GM23338 (cell line): ENCODE results near the gene TRIM72. TPM values are rescaled to one million over a fixed set of nuclear protein-coding genes. Genes with fewer than 3 reads are reported as not detected.

Experiments
- ATAC-seq: fragments of 200-7000 bp; cut with Tn5 transposase; 3 replicates; pipeline ENCODE4 v1.9.1; 2020
- DNase-seq: peaks from one replicate; pipeline ENCODE4 v3.0.0-alpha.2; 2015; ENCODE audit warnings: low spot score
- H2AFZ ChIP-seq: fragments of 200-600 bp; sonication (generic); 2 replicates; pipeline ENCODE4 v1.8.0; 2016; ENCODE audit warnings: antibody characterized with exemption, mild to moderate bottlenecking, moderate library complexity
- H3F3A ChIP-seq: fragments of 200-600 bp; sonication (generic); replicated peaks from 2 replicates; pipeline ENCODE4 v1.8.0; 2017; ENCODE audit warnings: antibody characterized with exemption, mixed run types, low read depth
- H3K27ac ChIP-seq: fragments of 200-600 bp; sonication (generic); 2 replicates; pipeline ENCODE4 v1.6.1; 2016; ENCODE audit warnings: low read depth
- H3K27me3 ChIP-seq: fragments of 200-600 bp; sonication (generic); 2 replicates; pipeline ENCODE4 v1.8.0; 2016; ENCODE audit warnings: mild to moderate bottlenecking, mixed run types, moderate library complexity; ENCODE audit not compliant: insufficient read depth
- H3K36me3 ChIP-seq: fragments of 200-600 bp; sonication (generic); 2 replicates; pipeline ENCODE4 v1.8.0; 2016; ENCODE audit warnings: mild to moderate bottlenecking; ENCODE audit not compliant: insufficient read depth
- H3K4me1 ChIP-seq: fragments of 200-600 bp; sonication (generic); 2 replicates; pipeline ENCODE4 v1.8.0; 2016; ENCODE audit warnings: mild to moderate bottlenecking, moderate library complexity; ENCODE audit not compliant: insufficient read depth
- H3K4me2 ChIP-seq: fragments of 200-600 bp; sonication (generic); 2 replicates; pipeline ENCODE4 v1.7.1; 2017; ENCODE audit warnings: mixed run types
- H3K4me3 ChIP-seq: fragments of 200-600 bp; sonication (generic); 2 replicates; pipeline ENCODE4 v1.6.1; 2016; ENCODE audit warnings: mixed run types
- H3K79me2 ChIP-seq: fragments of 200-600 bp; sonication (generic); replicated peaks from 2 replicates; pipeline ENCODE4 v1.8.0; 2017; ENCODE audit warnings: mild to moderate bottlenecking; ENCODE audit not compliant: insufficient read depth
- H3K9me2 ChIP-seq: fragments of 200-600 bp; sonication (generic); 2 replicates; pipeline ENCODE4 v1.8.0; 2017; ENCODE audit not compliant: insufficient read depth
- H4K20me1 ChIP-seq: fragments of 200-600 bp; sonication (generic); replicated peaks from 2 replicates; pipeline ENCODE4 v1.8.0; 2017; ENCODE audit warnings: mild to moderate bottlenecking; ENCODE audit not compliant: insufficient read depth
- H3K27ac Mint-ChIP-seq: 2 replicates; pipeline ENCODE4 v1.8.0; 2020; ENCODE audit warnings: inconsistent platforms, mild to moderate bottlenecking, moderate library complexity, mixed read lengths
- H3K27me3 Mint-ChIP-seq: 3 replicates; pipeline ENCODE4 v1.8.0; 2022; ENCODE audit warnings: low read depth, mild to moderate bottlenecking, moderate library complexity, mixed read lengths, inconsistent platforms; ENCODE audit not compliant: insufficient read depth, poor library complexity
- H3K36me3 Mint-ChIP-seq: 3 replicates; pipeline ENCODE4 v1.8.0; 2021; ENCODE audit warnings: low read depth, mild to moderate bottlenecking, inconsistent platforms, moderate library complexity, mixed read lengths
- H3K4me1 Mint-ChIP-seq: 3 replicates; pipeline ENCODE4 v1.8.0; 2020; ENCODE audit warnings: mild to moderate bottlenecking, inconsistent platforms, mixed read lengths
- H3K4me3 Mint-ChIP-seq: 3 replicates; pipeline ENCODE4 v1.8.0; 2021; ENCODE audit warnings: moderate library complexity, mild to moderate bottlenecking, inconsistent platforms, mixed read lengths
- H3K9me3 Mint-ChIP-seq: 3 replicates; pipeline ENCODE4 v1.8.0; 2020; ENCODE audit warnings: moderate library complexity, mild to moderate bottlenecking, inconsistent platforms, mixed read lengths
- CREB1 ChIP-seq: fragments of 250-450 bp; sonication (Bioruptor Pico); IDR thresholded peaks from 2 replicates; pipeline ENCODE4 v1.5.0; 2020; ENCODE audit warnings: low read depth, mild to moderate bottlenecking, moderate library complexity
- CTCF ChIP-seq, 2 experiments: fragments of 200-600 bp in 1 of 2; sonication (generic) in 1 of 2; conservative IDR thresholded peaks; 2 replicates each; pipeline versions ENCODE4 v1.5.1 to v1.6.1; 2016 to 2017; ENCODE audit warnings: antibody characterized with exemption in 2 of 2, low read depth in 2 of 2, mild to moderate bottlenecking in 2 of 2, moderate library complexity in 1 of 2
- ETS1 ChIP-seq: IDR thresholded peaks from 2 replicates; pipeline ENCODE4 v1.6.1; 2016; ENCODE audit warnings: antibody characterized with exemption
- EZH2phosphoT487 ChIP-seq: fragments of 200-600 bp; sonication (generic); IDR thresholded peaks from one replicate; pipeline ENCODE4 v1.8.1; 2018; ENCODE audit warnings: antibody characterized with exemption; ENCODE audit not compliant: unreplicated experiment
- JUNB ChIP-seq: IDR thresholded peaks from one replicate; pipeline ENCODE4 v1.6.1; 2016; ENCODE audit warnings: antibody characterized with exemption; ENCODE audit not compliant: unreplicated experiment
- POLR2AphosphoS5 ChIP-seq: IDR thresholded peaks from 2 replicates; pipeline ENCODE4 v1.6.1; 2016; ENCODE audit warnings: antibody characterized with exemption, low read depth
- STAT1 ChIP-seq: IDR thresholded peaks from one replicate; pipeline ENCODE4 v1.6.1; 2016; ENCODE audit warnings: antibody characterized with exemption; ENCODE audit not compliant: unreplicated experiment
- ZNF331 ChIP-seq: fragments of 250-450 bp; sonication (Bioruptor Pico); IDR thresholded peaks from 2 replicates; pipeline ENCODE4 v1.5.0; 2020; ENCODE audit warnings: low read depth, mild to moderate bottlenecking, moderate library complexity
- ZNF462 ChIP-seq: fragments of 250-450 bp; sonication (Bioruptor Pico); IDR thresholded peaks from 2 replicates; pipeline ENCODE4 v1.5.0; 2020; ENCODE audit warnings: mild to moderate bottlenecking, moderate library complexity
- polyA plus RNA-seq: library from polyadenylated mRNA; unstranded; fragments of >200 nt; fragmentation: Nextera tagmentation; extraction: Ambion mirVana; gene quantifications from 2 replicates; pipeline ENCODE4 v1.2.1, GENCODE V29; 2016
- total RNA-seq: library from RNA; depleted of rRNA; stranded (reverse); fragments of >200 nt; shearing (Covaris generic); gene quantifications from 2 replicates; pipeline ENCODE4 v1.2.3, GENCODE V29; 2014

The TRIM72 gene
- total and polyA plus RNA-seq, 2 experiments from 2014 or later = 0.81 to 1.3 TPM

GRCh38 chr16:31228206-31228605, 14.3 kb downstream of the TRIM72 start:
- DNase-seq (no peak), ATAC-seq (no peak)
- TF ChIP-seq STAT1 (no peak), EZH2phosphoT487 (no peak), ETS1 (no peak), ZNF462 (CRISPR knock-in tag) (no peak), POLR2AphosphoS5 (no peak), ZNF331 (CRISPR knock-in tag) (no peak), JUNB (no peak), CTCF (conservative IDR thresholded peaks at IDR 0.05; ENCODE audit: low read depth in 2 of 2) (no peak), CREB1 (no peak)
- Mint-ChIP-seq H3K27me3 (peaks cover 15% of the 10 kb centered on the region), H3K27ac (no peak overlapping the region), H3K4me1 (peaks cover 3% of the 10 kb centered on the region; the same call in 1 of the 3 replicates), H3K4me3 (no peak overlapping the region), H3K36me3 (peaks cover 6% of the 10 kb centered on the region), H3K9me3 (peaks cover 21% of the 10 kb centered on the region)
- H3K27me3 ChIP-seq = no peaks in the 10 kb centered on the region
- no peaks in the 10 kb centered on the region for H3K79me2 ChIP-seq
- H3K9me2 ChIP-seq = no peaks in the 10 kb centered on the region
- no peak overlapping the region for H3K4me3 ChIP-seq
- H3K4me1 ChIP-seq = no peaks in the 10 kb centered on the region
- H3K4me2 ChIP-seq = no peak overlapping the region
- H4K20me1 ChIP-seq = no peaks in the 10 kb centered on the region
- H2AFZ ChIP-seq = no peak overlapping the region
- H3K36me3 ChIP-seq = no peaks in the 10 kb centered on the region
- no peak overlapping the region for H3K27ac ChIP-seq
- no peaks in the 10 kb centered on the region for H3F3A ChIP-seq
